ENCODE results near the gene ZPLD1.

Gene ZPLD1

DNA sequence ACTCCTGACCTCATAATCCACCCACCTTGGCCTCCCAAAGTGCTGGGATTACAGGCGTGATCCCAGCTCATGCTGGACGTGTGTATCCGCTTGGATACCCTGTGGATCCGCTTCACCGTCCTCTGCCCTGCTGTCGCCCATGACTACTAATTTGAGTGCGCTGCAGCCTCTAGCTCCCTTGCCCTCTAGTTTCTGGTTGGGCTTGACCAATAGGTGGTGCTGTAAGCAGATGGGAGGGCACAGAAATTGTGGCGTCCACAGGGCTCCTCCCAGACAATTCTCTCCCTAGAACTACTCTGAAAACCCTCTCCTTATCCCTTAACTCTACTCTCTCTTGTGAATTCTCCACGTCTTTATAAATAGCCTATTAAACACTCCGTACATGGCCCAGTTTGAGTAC, 36.2 kb downstream of the ZPLD1 start:
- no peak for DNase-seq

DNA sequence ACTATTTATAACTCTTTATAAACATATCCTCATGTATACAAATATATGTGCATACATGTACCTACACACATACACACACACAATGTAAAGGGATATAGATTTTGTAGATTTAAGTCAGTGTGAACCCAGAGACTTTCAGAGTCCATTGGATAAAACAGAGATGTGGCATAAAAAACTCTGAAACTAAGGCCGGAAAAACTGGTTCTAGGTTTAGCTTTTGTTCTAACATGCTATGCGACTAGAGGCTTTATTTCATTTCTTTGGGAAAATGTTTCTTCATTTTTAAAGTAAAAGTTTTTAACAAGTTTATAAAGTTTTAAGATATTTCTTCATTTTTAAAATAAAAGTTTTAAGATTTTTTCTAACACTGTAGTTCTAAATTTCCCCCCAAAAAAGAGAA, 36.7 kb downstream of the ZPLD1 start:
- no peak for DNase-seq

DNA sequence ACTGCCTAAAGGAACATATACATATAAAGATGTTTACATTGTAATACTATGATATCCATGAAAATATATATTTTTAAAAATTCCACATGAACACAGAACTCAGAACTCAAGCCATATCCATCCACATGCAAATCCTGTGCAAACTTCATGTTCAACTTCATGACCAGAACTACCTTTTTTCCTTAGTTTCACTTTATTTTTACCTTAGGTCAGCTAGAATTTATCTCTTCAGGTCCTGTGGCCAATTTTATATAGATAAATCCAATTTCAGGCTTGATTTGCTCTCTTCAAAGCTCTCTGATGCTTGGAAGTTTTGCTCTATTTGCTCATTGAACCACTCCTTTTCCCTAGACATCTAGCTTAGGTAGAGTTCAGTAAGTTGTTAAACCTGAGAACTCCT, 38.8 kb downstream of the ZPLD1 start:
- no peak for DNase-seq

DNA sequence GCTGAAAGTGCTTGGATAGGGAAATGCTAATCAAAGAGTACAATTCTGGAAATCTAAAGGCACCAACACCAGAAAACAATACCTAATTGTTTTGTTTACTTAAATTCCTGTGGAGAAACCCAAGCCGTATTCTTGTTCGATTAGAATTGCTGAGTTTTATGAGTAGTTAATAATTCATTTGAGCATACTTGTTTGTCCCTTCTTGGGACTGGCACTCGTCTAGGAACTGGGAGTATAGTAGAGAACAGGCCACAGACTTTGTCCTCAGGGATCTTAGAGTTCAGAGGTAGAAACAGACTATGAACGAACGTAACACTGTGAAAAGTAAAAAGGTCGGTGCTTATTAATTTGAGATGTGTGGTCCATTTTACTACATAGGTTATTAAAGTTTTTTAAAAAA, 39.4 kb downstream of the ZPLD1 start:
- DNase-seq = no peak

DNA sequence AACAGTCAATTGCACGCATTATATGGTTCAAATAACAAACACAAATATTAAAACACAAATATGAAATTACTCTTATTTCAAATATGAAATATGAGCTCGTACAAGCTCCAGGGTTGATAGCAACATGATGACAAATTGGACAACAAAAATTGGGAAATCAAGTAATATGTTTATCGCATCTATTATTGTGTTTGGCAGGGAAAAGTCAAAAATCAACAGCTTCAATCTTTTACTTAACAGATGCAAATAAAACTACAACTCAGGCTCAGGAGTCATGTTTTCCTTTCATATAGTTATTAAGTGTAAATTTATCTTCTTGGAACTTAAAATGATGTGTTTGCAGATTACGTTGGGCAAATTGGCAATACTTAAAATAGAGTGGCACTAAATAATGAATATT, 41.4 kb downstream of the ZPLD1 start:
- DNase-seq = no peak

DNA sequence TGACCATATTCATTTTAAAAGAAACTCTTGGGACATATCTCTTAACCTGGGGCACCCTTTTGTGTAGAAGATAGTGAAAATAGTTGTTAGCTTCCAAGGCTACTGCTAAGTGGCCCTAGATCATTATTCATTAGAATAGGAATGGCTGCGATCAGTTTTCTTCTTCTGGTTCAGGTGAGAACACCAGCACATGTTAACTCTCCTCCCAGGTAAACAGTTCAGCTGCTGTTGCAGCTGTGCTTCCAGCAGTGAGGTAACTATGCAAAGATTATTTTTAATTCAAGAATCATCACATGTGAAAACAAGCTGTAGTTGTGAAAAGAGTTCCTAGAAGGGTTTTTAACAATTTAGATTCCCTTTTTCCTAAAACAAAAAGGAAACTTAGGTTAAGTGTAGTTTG, 43.3 kb downstream of the ZPLD1 start:
- peak in 1 of 2 experiments; percentile 63 for DNase-seq

DNA sequence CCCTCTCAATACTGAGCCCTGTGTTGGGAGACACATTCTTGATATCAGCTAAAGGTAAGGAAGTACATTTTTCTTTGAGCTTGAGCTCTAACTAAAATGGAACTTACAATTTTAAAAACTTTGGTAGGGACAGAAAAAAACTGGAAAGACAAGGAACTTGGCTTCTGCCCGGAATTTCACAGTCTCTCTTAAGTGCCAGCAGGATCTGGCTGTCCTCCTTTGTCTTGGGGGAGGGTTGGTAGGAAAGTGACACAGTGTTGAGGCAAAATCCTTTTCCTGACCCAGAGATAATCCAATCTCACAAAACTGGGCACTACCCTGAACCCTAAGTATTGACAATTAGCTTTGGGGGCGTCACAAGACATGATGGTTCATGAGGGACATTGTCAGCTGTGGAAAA, 45.3 kb downstream of the ZPLD1 start:
- DNase-seq = no peak

DNA sequence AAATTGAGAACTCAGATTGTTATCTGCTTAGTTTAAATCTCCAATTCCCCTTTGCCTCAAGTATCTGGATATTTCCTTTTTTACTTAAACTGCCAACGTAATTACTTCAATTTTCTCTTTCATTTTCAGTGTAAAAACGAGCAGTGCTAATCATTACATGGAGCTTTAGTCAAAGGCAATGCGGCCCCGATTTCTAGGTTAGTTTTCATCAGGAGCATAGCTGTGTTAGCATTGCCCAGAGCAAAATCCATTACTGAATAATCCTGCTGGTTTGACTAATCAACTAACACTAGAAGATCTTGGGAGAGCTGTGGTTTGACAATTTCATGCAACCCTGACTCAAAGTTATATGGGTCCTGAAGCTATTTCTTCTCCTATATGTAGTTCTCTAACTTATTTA, 46.2 kb downstream of the ZPLD1 start:
- DNase-seq = no peak

DNA sequence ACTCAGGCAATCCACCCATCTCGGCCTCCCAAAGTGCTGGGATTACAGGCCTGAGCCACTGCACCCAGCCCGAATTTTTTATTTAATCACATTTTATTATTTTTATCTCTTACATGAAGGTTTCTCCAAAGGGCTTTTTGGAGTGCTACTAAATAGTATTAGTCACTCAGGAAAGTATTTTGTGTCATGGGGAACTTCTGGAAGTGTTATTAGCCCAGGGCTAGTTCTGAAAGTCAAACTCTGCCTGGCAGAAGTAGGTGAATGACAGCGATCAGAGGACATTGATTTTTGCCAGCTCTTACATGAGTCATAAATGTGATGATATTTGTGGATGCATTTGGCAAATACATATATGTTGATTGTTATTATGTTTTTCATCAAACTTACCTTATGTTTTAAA, 48.7 kb downstream of the ZPLD1 start:
- DNase-seq = no peak

DNA sequence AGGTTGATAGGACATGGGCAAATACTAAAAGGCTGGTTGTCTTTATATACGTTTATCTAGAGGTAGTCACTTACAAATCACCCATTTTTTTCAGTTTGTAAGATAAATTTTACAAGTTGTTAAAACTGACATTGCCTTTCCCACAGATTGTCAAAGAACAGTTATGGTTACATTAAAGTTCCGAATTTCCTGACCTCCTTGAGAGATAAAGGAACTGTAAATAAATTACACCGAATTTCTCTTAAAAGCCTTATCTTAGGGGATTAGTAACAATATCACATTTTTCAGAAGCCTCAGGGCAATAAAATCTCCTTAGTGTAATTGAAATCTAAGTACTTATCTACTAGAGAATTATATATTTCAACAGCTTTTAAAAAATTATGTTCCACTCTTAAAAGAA, 49.5 kb downstream of the ZPLD1 start:
- DNase-seq = no peak

DNA sequence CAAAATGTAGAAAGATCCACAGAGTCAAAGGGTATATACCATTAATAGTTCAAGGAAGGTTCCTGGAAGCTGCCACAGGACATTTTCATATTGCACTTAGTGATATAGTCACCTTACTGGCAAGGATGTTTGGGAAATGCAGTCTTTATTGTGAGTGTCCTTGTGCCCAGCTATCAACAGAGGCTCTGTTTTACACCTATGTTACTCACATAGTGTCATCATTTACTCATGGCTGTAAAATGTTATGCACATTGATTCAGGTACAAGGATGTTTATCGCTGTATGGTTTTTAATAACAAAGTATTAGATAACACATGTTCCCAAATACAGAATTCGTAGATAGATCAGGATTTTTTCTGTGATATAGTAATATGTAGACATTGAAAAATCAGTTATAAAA, 50.9 kb downstream of the ZPLD1 start:
- DNase-seq = no peak

DNA sequence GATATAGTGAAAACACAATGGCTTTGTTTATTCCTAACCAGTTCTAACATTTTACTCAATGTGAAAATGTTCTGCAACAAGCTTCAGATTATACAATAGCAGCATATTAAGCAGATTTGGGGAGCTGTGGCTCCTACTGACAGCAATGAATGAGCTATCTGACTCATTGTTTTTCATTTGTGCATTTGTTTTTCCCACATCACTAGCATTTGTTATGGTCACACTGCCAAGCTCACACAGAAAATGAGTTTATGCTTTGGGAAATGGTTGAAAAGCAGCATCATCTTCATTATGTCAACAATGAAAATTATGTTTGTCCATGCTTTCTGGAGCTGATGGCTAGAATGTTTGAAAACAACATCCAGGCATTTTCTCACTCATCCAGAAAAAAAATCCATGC, 53.5 kb downstream of the ZPLD1 start:
- DNase-seq = no peak

DNA sequence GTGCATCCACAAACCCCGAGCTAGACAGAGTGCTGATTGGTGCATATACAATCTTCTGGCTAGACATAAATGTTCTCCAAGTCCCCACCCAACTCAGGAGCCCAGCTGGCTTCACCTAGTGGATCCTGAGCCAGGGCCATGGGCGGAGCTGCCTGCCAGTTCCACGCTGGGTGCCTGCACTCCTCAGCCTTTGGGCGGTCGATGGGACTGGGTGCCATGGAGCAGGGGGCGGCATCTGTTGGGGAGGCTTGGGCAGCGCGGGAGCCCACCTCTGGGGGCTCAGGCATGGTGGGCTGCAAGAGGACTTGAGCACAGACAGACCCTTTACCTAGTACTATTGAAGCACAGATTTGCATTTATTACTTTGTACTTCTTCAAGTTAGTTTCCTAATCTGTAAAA, 57.5 kb downstream of the ZPLD1 start:
- no peak for DNase-seq

DNA sequence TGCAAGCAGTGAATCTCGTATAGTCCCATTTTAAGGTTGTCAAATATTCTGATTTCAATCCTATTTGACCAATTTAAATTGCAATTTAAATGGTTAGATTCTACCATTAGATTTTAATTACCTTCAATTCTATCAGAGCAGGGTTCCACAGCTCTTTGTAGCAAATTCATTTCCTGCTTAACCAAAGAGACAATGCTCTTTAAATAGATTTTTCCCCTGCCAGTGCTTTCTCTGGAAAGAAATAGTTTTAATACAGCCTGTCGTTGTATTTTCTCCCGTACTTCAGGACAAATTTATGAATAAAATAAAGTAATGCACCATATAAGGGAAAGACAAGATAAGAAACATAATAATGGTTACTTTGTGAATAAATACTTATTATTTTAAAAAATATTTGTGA, 62.8 kb downstream of the ZPLD1 start:
- no peak for DNase-seq

DNA sequence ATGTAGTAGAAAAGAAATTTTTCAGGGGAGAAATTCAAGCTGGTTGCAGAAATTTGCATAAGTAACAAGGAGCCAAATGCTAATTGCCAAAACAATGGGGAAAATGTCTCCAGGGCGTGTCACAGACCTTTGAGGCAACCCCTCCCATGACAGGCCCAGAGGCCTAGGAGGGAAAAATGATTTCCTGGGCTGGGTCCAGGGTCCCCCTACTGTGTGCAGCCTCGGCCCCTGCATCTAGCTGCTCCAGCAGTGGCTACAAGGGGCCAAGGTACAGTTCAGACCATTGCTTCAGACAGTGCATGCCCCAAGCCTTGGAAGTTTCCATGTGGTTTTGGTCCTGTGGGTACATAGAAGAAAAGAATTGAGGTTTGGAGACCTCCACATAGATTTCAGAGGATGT, 70.7 kb downstream of the ZPLD1 start:
- DNase-seq = no peak

DNA sequence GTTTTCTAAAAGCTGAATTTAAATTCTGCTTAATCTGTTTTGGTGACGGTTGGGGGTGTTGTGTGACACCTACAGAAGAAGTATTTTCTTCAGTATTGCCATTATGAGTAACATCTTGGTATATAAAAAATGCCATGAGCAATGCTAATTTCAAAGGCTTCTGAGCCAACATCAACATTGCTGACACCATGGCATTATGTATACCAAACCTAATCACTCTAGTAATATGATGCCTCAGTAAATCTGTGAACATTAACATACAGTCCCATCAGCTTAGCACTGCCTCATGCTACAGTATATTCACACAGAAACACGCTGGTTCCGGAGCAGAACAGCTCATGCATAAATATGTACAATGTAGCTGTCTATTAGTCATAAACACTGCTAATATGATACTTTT, 75.8 kb downstream of the ZPLD1 start:
- DNase-seq = peak; percentile 43 to 84

DNA sequence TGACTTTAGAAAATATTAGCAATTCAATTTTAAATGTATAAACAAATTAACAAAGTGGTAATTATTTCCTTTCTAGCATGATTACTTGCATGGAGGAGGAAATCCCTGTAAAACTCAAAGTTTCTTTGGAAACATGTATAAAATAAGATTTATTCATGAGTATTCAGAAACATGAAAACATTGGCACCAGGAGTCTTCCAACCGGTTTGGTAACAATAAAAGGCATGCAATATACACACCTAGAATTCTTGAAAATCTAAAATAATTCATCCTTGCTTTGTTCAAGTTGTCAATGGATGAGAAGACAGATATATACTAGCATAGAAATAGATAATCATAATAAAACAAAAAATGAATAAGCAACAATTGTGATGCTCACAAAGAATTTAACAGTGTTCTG, 76.4 kb downstream of the ZPLD1 start:
- no peak for DNase-seq

DNA sequence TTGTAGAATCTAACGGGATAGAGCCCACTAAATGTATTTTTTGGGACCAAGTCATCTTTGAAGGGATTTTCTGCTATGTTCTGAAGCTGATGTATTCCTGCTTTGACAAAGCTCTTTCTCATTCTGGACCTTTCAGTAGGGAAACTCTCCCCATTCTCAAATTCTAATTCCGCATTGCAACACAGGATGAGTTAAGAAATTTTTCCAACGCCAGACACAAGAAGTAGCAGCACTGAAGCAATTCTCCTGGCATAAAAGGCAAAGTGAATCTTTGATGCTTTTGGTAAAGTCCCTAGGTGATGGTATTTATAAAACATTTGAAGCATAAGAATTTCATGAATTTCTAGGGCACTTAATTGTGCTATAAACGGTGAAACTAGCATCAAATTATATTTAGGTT, 76.8 kb downstream of the ZPLD1 start:
- DNase-seq = no peak

DNA sequence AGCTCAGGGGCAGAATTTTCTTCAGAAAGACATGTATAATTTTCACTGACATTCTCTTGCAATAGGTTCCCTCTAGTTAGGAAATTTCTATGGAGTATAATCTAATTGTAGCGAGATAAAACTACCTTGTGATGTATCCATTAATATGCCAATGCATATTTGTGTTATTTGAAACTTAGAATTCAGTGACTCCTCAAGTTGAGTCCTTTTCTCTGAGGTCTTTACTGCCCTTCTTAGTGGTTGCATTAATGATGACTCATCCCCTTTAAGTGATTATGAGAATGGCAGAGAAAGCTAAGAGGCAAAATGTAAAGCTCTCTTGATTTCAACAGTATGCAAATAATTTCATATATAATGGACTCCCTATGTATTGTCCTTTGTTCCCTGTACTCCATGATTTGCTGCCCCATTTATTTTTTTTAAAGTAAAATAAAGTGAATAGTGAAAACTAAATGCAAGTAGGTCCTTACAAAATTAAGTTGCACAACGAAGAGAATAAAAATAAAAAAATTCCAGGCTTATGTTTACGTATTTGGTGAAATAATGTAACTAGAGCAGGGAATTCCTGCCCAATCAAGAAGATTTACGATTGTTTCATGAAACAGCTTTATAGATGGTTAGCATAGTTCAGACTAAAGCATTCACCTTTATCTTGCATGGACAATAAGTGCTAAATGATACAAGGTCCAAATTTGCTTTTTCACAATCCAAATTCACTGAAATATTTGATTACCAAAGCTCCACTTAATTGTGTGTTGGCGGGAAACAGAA, 78.1 kb downstream of the ZPLD1 start:
- peak in 1 of 2 experiments; percentile 54 for DNase-seq

DNA sequence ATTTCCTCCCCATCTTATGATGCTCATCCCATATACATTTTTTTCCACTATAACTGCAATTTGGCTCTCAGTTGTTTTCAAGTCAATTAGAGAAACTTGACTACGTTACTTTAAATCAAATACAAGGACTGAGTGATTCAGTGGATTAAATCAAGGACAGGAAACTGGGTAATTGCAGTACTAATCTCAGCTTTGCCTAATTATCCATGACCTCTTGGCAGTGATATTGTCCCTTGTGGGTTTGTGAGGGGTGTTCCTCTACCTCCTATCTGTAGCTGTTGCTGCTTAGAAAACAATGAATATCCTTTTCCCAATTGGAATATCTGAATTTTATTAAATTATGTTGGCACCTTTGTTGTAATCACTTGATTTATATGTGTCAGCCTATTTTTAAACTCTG, 79.4 kb downstream of the ZPLD1 start:
- peak; percentile 26 to 77 for DNase-seq

DNA sequence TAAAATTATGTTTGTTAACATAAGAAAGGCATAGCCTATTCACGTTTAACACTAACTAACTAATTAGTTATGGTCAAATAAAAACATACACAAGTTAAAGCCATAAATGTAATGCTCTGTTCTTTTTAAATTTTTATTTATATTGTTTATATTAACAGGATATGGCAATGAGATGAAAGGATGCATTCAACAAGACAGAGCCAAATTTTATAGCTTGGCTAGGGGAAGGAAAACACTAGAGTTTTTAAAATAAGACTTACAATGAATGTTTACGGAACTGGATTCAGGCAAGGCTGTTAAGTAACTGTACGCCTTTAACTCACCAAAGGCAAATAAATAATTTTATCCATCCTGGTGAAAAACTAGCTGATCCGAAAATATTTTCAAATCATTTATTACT, 86.4 kb downstream of the ZPLD1 start:
- no peak for DNase-seq

DNA sequence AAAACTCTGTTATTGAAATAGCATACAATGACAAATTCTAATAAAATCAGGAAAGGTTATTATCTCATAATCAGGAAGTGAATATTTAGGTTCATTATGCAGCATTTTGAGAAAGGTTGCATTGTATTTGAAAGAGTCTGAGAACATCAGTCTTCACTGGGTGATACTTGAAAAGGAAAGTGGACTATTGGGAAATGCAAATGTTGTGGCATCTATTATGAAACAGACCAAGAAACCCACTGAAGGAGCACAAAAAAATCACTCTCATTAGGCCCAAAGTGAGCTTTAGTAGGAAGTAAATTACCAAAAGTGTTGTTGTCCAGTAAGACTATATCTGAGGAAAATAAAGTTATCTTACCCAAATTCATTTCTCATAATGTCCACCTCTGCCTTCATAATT, 90.8 kb downstream of the ZPLD1 start:
- no peak for DNase-seq

DNA sequence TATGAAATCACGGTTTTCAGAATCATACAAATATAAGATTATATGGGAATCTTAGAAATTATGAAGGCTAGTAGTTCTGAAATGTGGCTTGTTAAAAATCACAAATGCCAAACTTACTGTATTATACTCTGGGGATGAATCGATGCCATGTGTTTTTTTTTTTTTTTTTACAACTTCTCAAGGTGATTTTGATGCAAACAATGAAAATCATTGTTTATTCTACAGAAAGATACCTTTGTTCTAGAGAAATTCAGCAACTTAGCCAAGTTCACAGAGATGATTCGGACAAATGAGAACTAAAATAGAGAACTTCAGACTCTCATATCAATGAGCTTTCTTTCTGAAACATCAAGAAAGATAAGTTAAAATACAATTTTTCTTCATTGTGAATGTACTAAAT, 92.0 kb downstream of the ZPLD1 start:
- DNase-seq = no peak

DNA sequence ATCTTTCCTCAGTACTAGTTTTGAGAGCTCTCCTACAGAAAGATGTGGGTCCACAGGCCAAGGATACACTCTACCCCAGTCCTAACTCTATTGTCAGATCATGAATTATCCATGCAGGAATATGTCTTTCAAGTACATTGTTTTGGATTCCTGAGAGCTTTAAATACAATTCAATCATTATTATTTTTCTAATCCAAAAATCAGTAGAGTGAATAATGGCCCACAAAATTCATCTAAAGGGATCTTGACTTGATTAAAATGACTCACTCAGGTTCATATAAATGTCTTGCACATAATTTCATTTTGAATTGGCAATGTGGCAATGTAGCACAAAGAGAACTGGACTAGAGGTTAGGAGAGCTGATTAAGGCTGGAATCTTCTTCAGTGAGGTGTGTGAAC, 93.9 kb downstream of the ZPLD1 start:
- DNase-seq = no peak
